HepG2 (cell line): Measurements from ENCODE around the gene REPS2. TPM values are rescaled to one million over a fixed set of nuclear protein-coding genes. Genes with fewer than 3 reads are reported as not detected.

ENCODE experiments used
- ATAC-seq: fragments of 200-7000 bp; cut with Tn5 transposase; 3 replicates; pipeline ENCODE4 v1.9.1; 2020; ENCODE audit warnings: mild to moderate bottlenecking, moderate library complexity
- BruUV-seq: library from RNA; stranded (reverse); fragments of 400-500 nt; replicated peaks from 2 replicates; lab custom pipeline; 2021; lab: Mats Ljungman, UMichigan
- CTCF ChIA-PET: fragments of 300-600 bp; formaldehyde crosslinking; extraction: SDS; loops from one replicate; lab custom pipeline; 2021; ENCODE audit warnings: low total read pairs, inconsistent platforms, low intra/inter-chr PET ratio; lab: Yijun Ruan, JAX
- POLR2A ChIA-PET: fragments of 350-600 bp; sonication (Branson Sonifier 250); formaldehyde crosslinking; loops from one replicate; lab custom pipeline; 2020; ENCODE audit warnings: antibody characterized with exemption, inconsistent platforms; lab: Yijun Ruan, JAX
- DNase-seq: peaks from one replicate; pipeline ENCODE4 v3.0.0-alpha.2; 2015; ENCODE audit warnings: low spot score
- FAIRE-seq: peaks from 3 replicates; lab custom pipeline; 2011; peaks lifted over from hg19 to GRCh38; lab: Jason Lieb, UNC
- H2AFZ ChIP-seq: one replicate; pipeline ENCODE4 v1.6.1; 2011; ENCODE audit warnings: low read length, inconsistent platforms
- H3K27ac ChIP-seq: fragments of 300-600 bp; 3 replicates; pipeline ENCODE4 v1.8.0; 2011; ENCODE audit warnings: mixed run types, mild to moderate bottlenecking, mixed read lengths, low read length, inconsistent platforms; ENCODE audit not compliant: insufficient read depth; ENCODE audit errors: extremely low read length
- H3K27me3 ChIP-seq, 2 experiments: fragments of 200-600 bp in 1 of 2; 2 replicates in 1 of 2; 3 replicates in 1 of 2; pipeline versions ENCODE4 v1.6.0 to v1.8.0; 2011; ENCODE audit warnings: low read length in 2 of 2, mild to moderate bottlenecking in 2 of 2, moderate library complexity in 2 of 2, inconsistent platforms in 1 of 2; ENCODE audit not compliant: insufficient read depth in 2 of 2, control insufficient read depth in 1 of 2
- H3K36me3 ChIP-seq, 2 experiments: fragments of 200-600 bp in 1 of 2; replicated peaks in 1 of 2; 2 replicates in 1 of 2; 3 replicates in 1 of 2; pipeline versions ENCODE4 v1.5.1 to v1.8.0; 2011; ENCODE audit warnings: low read length in 2 of 2, inconsistent platforms in 1 of 2; ENCODE audit not compliant: insufficient read depth in 2 of 2, control insufficient read depth in 1 of 2
- H3K4me1 ChIP-seq: 2 replicates; pipeline ENCODE4 v1.5.1; 2012; ENCODE audit warnings: low read length, inconsistent platforms; ENCODE audit not compliant: insufficient read depth
- H3K4me2 ChIP-seq: 2 replicates; pipeline ENCODE4 v1.6.0; 2011; ENCODE audit warnings: low read depth, low read length, inconsistent platforms
- H3K4me3 ChIP-seq, 3 experiments: fragments of 200-600 bp in 1 of 3; sonication (generic), shearing (Covaris generic) in 1 of 3; replicated peaks in 1 of 3; 2 replicates each; pipeline ENCODE4 v1.5.1; 2011 to 2016; ENCODE audit warnings: low read length in 3 of 3, inconsistent platforms in 2 of 3, low read depth in 2 of 3, mild to moderate bottlenecking in 2 of 3, control low read depth in 1 of 3, mixed read lengths in 1 of 3; ENCODE audit not compliant: insufficient read depth in 1 of 3
- H3K79me2 ChIP-seq: one replicate; pipeline ENCODE4 v1.6.1; 2011; ENCODE audit warnings: low read length, inconsistent platforms; ENCODE audit not compliant: insufficient read depth
- H3K9ac ChIP-seq: 2 replicates; pipeline ENCODE4 v1.6.0; 2011; ENCODE audit warnings: mild to moderate bottlenecking, low read depth, low read length, inconsistent platforms; ENCODE audit not compliant: insufficient read depth
- H3K9me3 ChIP-seq: 2 replicates; pipeline ENCODE4 v1.5.1; 2012; ENCODE audit warnings: mild to moderate bottlenecking, low read length
- H4K20me1 ChIP-seq: 2 replicates; pipeline ENCODE4 v1.6.0; 2011; ENCODE audit warnings: inconsistent platforms, mild to moderate bottlenecking, low read length, moderate library complexity; ENCODE audit not compliant: insufficient read depth
- FOXJ3 ChIP-seq: sonication (generic); formaldehyde crosslinking; IDR thresholded peaks from 2 replicates; pipeline ENCODE4 v1.4.0; 2020; ENCODE audit warnings: missing genetic modification reagents, mild to moderate bottlenecking, borderline replicate concordance
- HMGXB4 ChIP-seq, 2 experiments: sonication (generic) in 1 of 2; formaldehyde crosslinking in 1 of 2; IDR thresholded peaks; 2 replicates each; pipeline versions ENCODE4 v1.4.0 to v1.6.1; 2018 to 2020; ENCODE audit warnings: missing genetic modification reagents in 2 of 2, borderline replicate concordance in 1 of 2, low read depth in 1 of 2, mild to moderate bottlenecking in 1 of 2, missing biosample characterization in 1 of 2
- HOXD1 ChIP-seq: sonication (generic); formaldehyde crosslinking; IDR thresholded peaks from 2 replicates; pipeline ENCODE4 v1.5.0; 2020; ENCODE audit warnings: missing genetic modification reagents
- KDM2A ChIP-seq: sonication (generic); formaldehyde crosslinking; IDR thresholded peaks from 2 replicates; pipeline ENCODE4 v1.4.0; 2020; ENCODE audit warnings: low read depth, missing genetic modification reagents, borderline replicate concordance
- MIER3 ChIP-seq: IDR thresholded peaks from 2 replicates; pipeline ENCODE4 v1.6.1; 2016; ENCODE audit warnings: missing compliant biosample characterization, borderline replicate concordance
- ZNF24 ChIP-seq: fragments of 450-650 bp; IDR thresholded peaks from 2 replicates; pipeline ENCODE4 v1.6.1; 2017; ENCODE audit warnings: antibody characterized with exemption, mild to moderate bottlenecking
- ZNF513 ChIP-seq: sonication (generic); formaldehyde crosslinking; conservative IDR thresholded peaks from 2 replicates; pipeline ENCODE4 v1.5.0; 2020; ENCODE audit warnings: missing genetic modification reagents
- WGBS: methylation state at CpG from one replicate; pipeline ENCODE4 v1.1.6; 2017; ENCODE audit warnings: low lambda C conversion rate; 5-methylcytosine and 5-hydroxymethylcytosine counted together
- in situ Hi-C: cut with HindIII; loops from 2 replicates; pipeline ENCODE4 v1.10.0; 2017; ENCODE audit warnings: low pct_unique_long_range_greater_than_20kb; ENCODE audit not compliant: extremely low pct_ligation_motif_present
- intact Hi-C: fragments of 100-400 bp; cut with micrococcal nuclease; formaldehyde crosslinking; loops from one replicate; pipeline ENCODE4 v1.10.0; 2022; ENCODE audit not compliant: unreplicated experiment
- polyA plus RNA-seq, 8 experiments: library from polyadenylated mRNA; depleted of rRNA in 3 of 8; stranded (reverse) in 7 of 8; unstranded in 1 of 8; fragments of >200 nt; fragmentation: Illumina TruSeq in 4 of 8; extraction: Trizol in 4 of 8; gene quantifications; 2 replicates each; pipeline versions ENCODE4 v1.2.1 to v1.2.3, GENCODE V29; 2011 to 2016; ENCODE audit warnings: low read depth in 4 of 8, missing spikeins in 1 of 8, mixed read lengths in 1 of 8; ENCODE audit not compliant: insufficient read depth in 1 of 8
- total RNA-seq, 5 experiments: library from RNA; depleted of rRNA; stranded (reverse); fragments of >200 nt; fragmentation: Illumina TruSeq; extraction: Trizol; gene quantifications; 2 replicates each; pipeline ENCODE4 v1.2.3, GENCODE V29; 2016; ENCODE audit warnings: low read depth in 1 of 5

Gene REPS2
- total and polyA plus RNA-seq, 2 of the 13 experiments (the other 11 are each of a cell fraction or from before 2014, with no cell fraction given) = 0.05 to 0.58 TPM

GRCh38 chrX:17095161-17095560 is 148.7 kb downstream of the REPS2 start (continued):
- TF ChIP-seq ZNF513 (CRISPR knock-in tag) = no peak

GRCh38 chrX:17098516-17099247 is 152.2 kb downstream of the REPS2 start:
- no peaks in the 10 kb centered on the region for H3K36me3 ChIP-seq
- no peak overlapping the region for H3K27ac ChIP-seq
- ATAC-seq (no peak), FAIRE-seq (no peak), DNase-seq (no peak)
- intact Hi-C loops = no loop called here
- in situ Hi-C loops = no loop called here
- H3K9me3 ChIP-seq = no peaks in the 10 kb centered on the region
- POLR2A ChIA-PET = no interaction called here
- CTCF ChIA-PET = no interaction called here
- no peaks in the 10 kb centered on the region for H4K20me1 ChIP-seq
- H3K4me1 ChIP-seq = no peaks in the 10 kb centered on the region
- H3K4me2 ChIP-seq = no peak overlapping the region
- H3K4me3 ChIP-seq = no peak overlapping the region
- BruUV-seq = no TSS peak
- TF ChIP-seq FOXJ3 (CRISPR knock-in tag) = no peak
- no peak for TF ChIP-seq HOXD1 (CRISPR knock-in tag)
- TF ChIP-seq ZNF24 = no peak
- no peak for TF ChIP-seq HMGXB4 (CRISPR knock-in tag; IDR thresholded peaks at IDR 0.05; ENCODE audit: borderline replicate concordance in 1 of 2, low read depth in 1 of 2)
- no peak for TF ChIP-seq KDM2A (CRISPR knock-in tag)
- no peak for TF ChIP-seq MIER3 (CRISPR knock-in tag)
- no peak overlapping the region for H3K9ac ChIP-seq
- no peaks in the 10 kb centered on the region for H3K27me3 ChIP-seq
- no peaks in the 10 kb centered on the region for H3K79me2 ChIP-seq
- 0% methylated on average over 1 of the region's 1 CpG for WGBS
- no peak overlapping the region for H2AFZ ChIP-seq
